22Rv1 (cell line): Measurements from ENCODE around the gene ERI2.

Experiments used
- ZFX ChIP-seq: fragments of 450-650 bp; IDR thresholded peaks from 2 replicates; pipeline ENCODE4 v1.6.1; 2017; ENCODE audit warnings: antibody characterized with exemption, borderline replicate concordance
- TF ChIP-seq, protein P1 (sequence below): fragments of 450-650 bp; IDR thresholded peaks from 2 replicates; pipeline ENCODE4 v1.5.1; 2017; ENCODE audit warnings: mild to moderate bottlenecking

GRCh38 chr16:20798364-20798763 is 7.9 kb downstream of the ERI2 start:
- TF ChIP-seq, protein P1, sequence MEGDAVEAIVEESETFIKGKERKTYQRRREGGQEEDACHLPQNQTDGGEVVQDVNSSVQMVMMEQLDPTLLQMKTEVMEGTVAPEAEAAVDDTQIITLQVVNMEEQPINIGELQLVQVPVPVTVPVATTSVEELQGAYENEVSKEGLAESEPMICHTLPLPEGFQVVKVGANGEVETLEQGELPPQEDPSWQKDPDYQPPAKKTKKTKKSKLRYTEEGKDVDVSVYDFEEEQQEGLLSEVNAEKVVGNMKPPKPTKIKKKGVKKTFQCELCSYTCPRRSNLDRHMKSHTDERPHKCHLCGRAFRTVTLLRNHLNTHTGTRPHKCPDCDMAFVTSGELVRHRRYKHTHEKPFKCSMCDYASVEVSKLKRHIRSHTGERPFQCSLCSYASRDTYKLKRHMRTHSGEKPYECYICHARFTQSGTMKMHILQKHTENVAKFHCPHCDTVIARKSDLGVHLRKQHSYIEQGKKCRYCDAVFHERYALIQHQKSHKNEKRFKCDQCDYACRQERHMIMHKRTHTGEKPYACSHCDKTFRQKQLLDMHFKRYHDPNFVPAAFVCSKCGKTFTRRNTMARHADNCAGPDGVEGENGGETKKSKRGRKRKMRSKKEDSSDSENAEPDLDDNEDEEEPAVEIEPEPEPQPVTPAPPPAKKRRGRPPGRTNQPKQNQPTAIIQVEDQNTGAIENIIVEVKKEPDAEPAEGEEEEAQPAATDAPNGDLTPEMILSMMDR, result no peak
- no peak for TF ChIP-seq ZFX
